GM10266 (cell line): Measurements from ENCODE around the gene C16orf90.
"Not testable (repeated sequence)": the region's sequence is repeated elsewhere in the genome, so short reads cannot be mapped to it uniquely, and the experiment has no call there.

Source experiments
- DNase-seq: peaks from one replicate; pipeline ENCODE4 v3.0.0; 2012; ENCODE audit errors: extremely low spot score
- CTCF ChIP-seq: IDR thresholded peaks from 2 replicates; pipeline ENCODE4 v1.5.1; 2012; ENCODE audit warnings: mild to moderate bottlenecking, low read depth; ENCODE audit not compliant: control insufficient read depth, insufficient read depth; ENCODE audit errors: missing control alignments

Gene C16orf90

GRCh38 chr16:3513892-3514583 is 18.7 kb upstream of the C16orf90 start:
- TF ChIP-seq CTCF: no peak
- no peak for DNase-seq

DNA sequence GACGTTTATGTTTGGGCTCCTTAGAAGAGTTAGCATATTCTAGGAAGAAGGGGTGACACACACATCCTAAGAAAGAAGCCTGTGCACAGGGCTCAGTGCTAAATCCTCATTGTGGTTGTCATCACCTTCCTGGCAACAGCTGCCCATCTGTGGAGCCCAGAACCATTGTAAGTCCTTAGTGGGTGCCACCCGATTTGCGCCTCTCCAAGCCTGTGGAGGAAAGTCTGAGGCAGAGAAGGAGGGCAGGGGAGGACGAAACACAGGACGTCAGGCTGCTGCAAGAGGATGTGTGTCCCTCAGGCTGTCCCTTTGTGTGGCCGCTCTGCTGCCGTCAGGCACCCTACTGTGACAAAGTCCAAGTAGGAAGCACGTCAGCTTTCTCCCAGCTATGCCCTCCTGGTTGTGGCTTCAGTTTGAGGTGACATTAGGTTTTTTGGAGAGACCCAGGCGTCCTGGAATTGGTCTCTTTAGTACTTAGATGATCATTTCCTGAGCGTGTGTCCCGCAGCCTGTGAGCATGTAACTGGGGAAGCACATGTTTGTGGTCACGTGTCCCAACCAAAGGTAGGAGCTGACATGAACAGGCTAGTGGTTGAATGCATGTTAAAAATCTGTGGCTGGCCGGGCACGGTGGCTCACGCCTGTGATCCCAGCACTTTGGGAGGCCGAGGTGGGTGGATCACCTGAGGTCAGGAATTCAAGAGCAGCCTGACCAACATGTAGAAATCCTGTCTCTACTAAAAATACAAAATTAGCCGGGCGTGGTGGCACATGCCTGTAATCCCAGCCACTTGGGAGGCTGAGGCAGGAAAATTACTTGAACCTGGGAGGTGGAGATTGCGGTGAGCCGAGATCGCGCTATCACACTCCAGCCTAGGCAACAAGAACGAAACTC is 16.2 kb upstream of the C16orf90 start:
- no peak for DNase-seq
- TF ChIP-seq CTCF: no peak

DNA sequence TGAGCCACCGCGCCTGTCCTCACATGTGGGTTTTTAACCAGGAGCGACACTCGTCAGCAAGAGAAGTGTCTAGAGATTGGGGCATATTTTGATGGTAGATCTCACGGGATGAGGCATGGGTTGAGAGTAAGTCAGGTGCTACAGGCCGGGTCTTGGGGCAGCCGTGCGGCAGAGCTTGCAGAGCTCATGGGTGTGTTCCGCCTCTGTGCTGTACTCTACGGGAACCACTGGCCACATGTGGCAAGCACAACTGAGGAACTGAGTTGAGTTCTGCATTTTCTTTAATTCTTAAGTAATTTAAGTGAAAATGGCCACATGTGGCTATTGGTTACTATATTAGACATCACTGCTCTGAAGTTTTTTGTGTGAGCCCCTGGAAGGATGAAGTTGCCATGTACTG is 15.1 kb upstream of the C16orf90 start:
- DNase-seq: no peak
- no peak for TF ChIP-seq CTCF

- DNase-seq: peak; percentile 71
- no peak for TF ChIP-seq CTCF
Measured at GRCh38 chr16:3509470-3509928, 14.2 kb upstream of the C16orf90 start.

DNA sequence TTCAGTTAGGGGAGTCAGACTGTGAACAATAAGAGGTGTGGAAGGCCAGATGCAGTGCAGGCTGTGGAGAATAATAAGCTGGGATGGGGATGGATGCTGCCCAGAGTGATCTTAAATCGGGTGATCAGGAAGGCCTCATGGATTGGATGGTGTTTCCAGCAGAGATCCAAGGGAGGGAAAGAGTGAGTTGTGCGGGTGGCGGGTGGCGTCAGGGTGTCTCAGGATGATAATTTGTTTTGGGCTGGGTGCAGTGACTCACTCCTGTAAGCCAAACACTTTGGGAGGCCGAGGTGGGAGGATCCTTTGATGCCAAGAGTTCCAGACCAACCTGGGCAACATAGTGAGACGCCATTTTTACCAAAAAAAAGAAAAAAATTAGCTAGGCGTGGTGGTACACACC is 13.4 kb upstream of the C16orf90 start:
- DNase-seq: no peak
- no peak for TF ChIP-seq CTCF

DNA sequence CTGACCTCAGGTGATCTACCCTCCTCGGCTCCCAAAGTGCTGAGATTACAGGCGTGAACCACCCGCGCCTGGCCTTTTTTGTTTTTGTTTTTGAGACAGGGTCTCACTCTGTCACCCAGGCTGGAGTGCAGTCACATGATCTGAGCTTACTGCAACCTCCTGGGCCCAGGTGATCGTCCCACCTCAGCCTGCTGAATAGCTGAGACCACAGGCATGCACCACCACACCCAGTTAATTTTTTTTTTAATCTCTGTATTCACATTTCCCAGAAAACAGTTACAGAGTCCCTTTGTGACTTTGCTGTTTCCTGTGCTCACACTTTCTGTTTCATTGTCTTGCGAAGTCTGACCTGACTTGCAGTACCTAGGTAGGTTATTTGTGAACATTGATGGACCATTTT is 8.2 kb upstream of the C16orf90 start:
- no peak for DNase-seq
- no peak for TF ChIP-seq CTCF

GRCh38 chr16:3501783-3502400 is 6.6 kb upstream of the C16orf90 start:
- no peak for TF ChIP-seq CTCF
- no peak for DNase-seq

DNA sequence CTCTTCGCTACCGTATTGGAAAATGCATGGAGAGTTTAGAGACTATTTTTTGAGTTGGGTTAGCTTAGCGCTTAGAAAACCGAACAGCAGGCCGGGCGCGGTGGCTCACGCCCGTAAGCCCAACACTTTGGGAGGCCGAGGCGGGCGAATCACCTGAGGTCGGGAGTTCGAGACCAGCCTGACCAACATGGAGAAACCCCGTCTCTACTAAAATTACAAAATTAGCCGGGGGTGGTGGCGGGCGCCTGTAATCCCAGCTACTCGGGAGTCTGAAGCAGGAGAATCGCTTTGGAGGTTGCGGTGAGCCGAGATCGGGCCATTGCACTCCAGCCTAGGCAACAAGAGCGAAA is 6.1 kb upstream of the C16orf90 start:
- not testable (repeated sequence) for DNase-seq
